GM21381 (cell line): ENCODE measurements around the gene ASTN2.

Experiments
- ATAC-seq: cut with Tn5 transposase; IDR thresholded peaks from one replicate; pipeline ENCODE4 v1.9.1; 2021; ENCODE audit warnings: mild to moderate bottlenecking, moderate library complexity; ENCODE audit not compliant: unreplicated experiment

ASTN2 gene

GRCh38 chr9:116550696-116551436 is 864.0 kb downstream of the ASTN2 start:
- ATAC-seq: no peak

- ATAC-seq: no peak
Measured at GRCh38 chr9:116549786-116550660, 864.8 kb downstream of the ASTN2 start.

GRCh38 chr9:116549061-116549664 is 865.7 kb downstream of the ASTN2 start:
- ATAC-seq: no peak

- ATAC-seq: no peak
Measured at GRCh38 chr9:116547729-116548426, 867.0 kb downstream of the ASTN2 start.

GRCh38 chr9:116546711-116547581 is 867.9 kb downstream of the ASTN2 start:
- ATAC-seq: no peak

GRCh38 chr9:116544896-116545295 is 870.0 kb downstream of the ASTN2 start:
- no peak for ATAC-seq

GRCh38 chr9:116543731-116544400 is 871.0 kb downstream of the ASTN2 start:
- no peak for ATAC-seq

- no peak for ATAC-seq
Measured at GRCh38 chr9:116541402-116541801, 873.5 kb downstream of the ASTN2 start.

- no peak for ATAC-seq
Measured at GRCh38 chr9:116539549-116539948, 875.3 kb downstream of the ASTN2 start.

GRCh38 chr9:116525611-116526010 is 889.2 kb downstream of the ASTN2 start:
- no peak for ATAC-seq

- no peak for ATAC-seq
Measured at GRCh38 chr9:116524778-116525470, 889.9 kb downstream of the ASTN2 start.

GRCh38 chr9:116520218-116520617 is 894.6 kb downstream of the ASTN2 start:
- ATAC-seq: no peak

GRCh38 chr9:116516456-116516855 is 898.4 kb downstream of the ASTN2 start:
- ATAC-seq: no peak

GRCh38 chr9:116515541-116515940 is 899.3 kb downstream of the ASTN2 start:
- no peak for ATAC-seq

GRCh38 chr9:116506685-116507084 is 908.2 kb downstream of the ASTN2 start:
- no peak for ATAC-seq

- peak; percentile 91 for ATAC-seq
Measured at GRCh38 chr9:116504893-116505480, 909.9 kb downstream of the ASTN2 start.

- ATAC-seq: no peak
Measured at GRCh38 chr9:116504081-116504480, 910.8 kb downstream of the ASTN2 start.

GRCh38 chr9:116502746-116503145 is 912.1 kb downstream of the ASTN2 start:
- no peak for ATAC-seq

- ATAC-seq: no peak
Measured at GRCh38 chr9:116501871-116502270, 913.0 kb downstream of the ASTN2 start.
